HEK293 (cell line): ENCODE measurements around the gene PSMD7.

ENCODE experiments used
- CTCF ChIA-PET: fragments of 350-600 bp; formaldehyde crosslinking; extraction: SDS; loops from one replicate; lab custom pipeline; 2021; ENCODE audit warnings: antibody characterized with exemption; lab: Yijun Ruan, JAX
- POLR2A ChIA-PET: fragments of 300-600 bp; formaldehyde crosslinking; extraction: SDS; loops from one replicate; lab custom pipeline; 2020; ENCODE audit warnings: antibody characterized with exemption, inconsistent platforms; lab: Yijun Ruan, JAX
- H3K27ac ChIP-seq: fragments of 200-500 bp; sonication (Bioruptor generic); 2 replicates; pipeline ENCODE4 v1.5.1; 2014; ENCODE audit warnings: low read depth, low read length, control low read depth, inconsistent platforms; ENCODE audit errors: extremely low read depth
- H3K36me3 ChIP-seq, 2 experiments: fragments of 200-500 bp in 1 of 2; sonication (Bioruptor generic) in 1 of 2; 1 replicate in 1 of 2; 2 replicates in 1 of 2; pipeline ENCODE4 v1.5.1; 2014 to 2017; ENCODE audit warnings: inconsistent platforms in 2 of 2, low read length in 2 of 2; ENCODE audit not compliant: control insufficient read depth in 2 of 2, insufficient read depth in 1 of 2
- H3K4me1 ChIP-seq: fragments of 200-500 bp; sonication (Bioruptor generic); 2 replicates; pipeline ENCODE4 v1.5.1; 2014; ENCODE audit warnings: mild to moderate bottlenecking, low read length, inconsistent platforms; ENCODE audit not compliant: control insufficient read depth, insufficient read depth
- H3K4me3 ChIP-seq: 2 replicates; pipeline ENCODE4 v1.5.1; 2011; ENCODE audit warnings: low read depth, mild to moderate bottlenecking, control low read depth, low read length, moderate library complexity
- H3K9me3 ChIP-seq: fragments of 200-500 bp; sonication (Bioruptor generic); 2 replicates; pipeline ENCODE4 v1.5.1; 2014; ENCODE audit warnings: low read depth, low read length, inconsistent platforms; ENCODE audit not compliant: control insufficient read depth, insufficient read depth
- BCL11B ChIP-seq: fragments of 450-650 bp; formaldehyde crosslinking; IDR thresholded peaks from 2 replicates; pipeline ENCODE4 v1.5.1; 2016; ENCODE audit warnings: low read depth, missing biosample characterization, missing genetic modification characterization
- GFI1B ChIP-seq: fragments of 450-650 bp; formaldehyde crosslinking; IDR thresholded peaks from 2 replicates; pipeline ENCODE4 v1.5.1; 2016; ENCODE audit warnings: missing biosample characterization, missing genetic modification characterization
- SALL2 ChIP-seq: fragments of 450-650 bp; formaldehyde crosslinking; IDR thresholded peaks from 2 replicates; pipeline ENCODE4 v1.5.0; 2017; ENCODE audit warnings: missing biosample characterization, mild to moderate bottlenecking, missing genetic modification characterization, borderline replicate concordance
- SP2 ChIP-seq: fragments of 450-650 bp; formaldehyde crosslinking; IDR thresholded peaks from 2 replicates; pipeline ENCODE4 v1.5.1; 2016; ENCODE audit warnings: missing biosample characterization, missing genetic modification characterization
- ZBTB1 ChIP-seq: fragments of 450-650 bp; formaldehyde crosslinking; IDR thresholded peaks from 2 replicates; pipeline ENCODE4 v1.5.1; 2016; ENCODE audit warnings: missing biosample characterization, missing genetic modification characterization
- ZBTB7A ChIP-seq: fragments of 450-650 bp; formaldehyde crosslinking; IDR thresholded peaks from 2 replicates; pipeline ENCODE4 v1.5.1; 2016; ENCODE audit warnings: low read depth, missing biosample characterization, missing genetic modification characterization
- ZBTB8A ChIP-seq: fragments of 450-650 bp; formaldehyde crosslinking; IDR thresholded peaks from 2 replicates; pipeline ENCODE4 v1.5.1; 2016; ENCODE audit warnings: missing biosample characterization, missing genetic modification characterization
- ZNF174 ChIP-seq: fragments of 450-650 bp; formaldehyde crosslinking; IDR thresholded peaks from 2 replicates; pipeline ENCODE4 v1.5.0; 2017; ENCODE audit warnings: missing biosample characterization, mild to moderate bottlenecking, missing genetic modification characterization
- ZNF221 ChIP-seq: fragments of 450-650 bp; formaldehyde crosslinking; IDR thresholded peaks from 2 replicates; pipeline ENCODE4 v1.5.1; 2017; ENCODE audit warnings: missing biosample characterization, missing genetic modification characterization, borderline replicate concordance
- ZNF248 ChIP-seq: fragments of 450-650 bp; formaldehyde crosslinking; IDR thresholded peaks from 2 replicates; pipeline ENCODE4 v1.5.1; 2017; ENCODE audit warnings: missing biosample characterization, missing genetic modification characterization
- ZNF274 ChIP-seq, 2 experiments: fragments of 200-500 bp in 1 of 2; fragments of 450-650 bp in 1 of 2; sonication (Bioruptor generic) in 1 of 2; formaldehyde crosslinking in 1 of 2; IDR thresholded peaks; 2 replicates each; pipeline versions ENCODE4 v1.5.1 to v1.6.1; 2014 to 2016; ENCODE audit warnings: borderline replicate concordance in 1 of 2, inconsistent platforms in 1 of 2, low read length in 1 of 2, missing biosample characterization in 1 of 2, missing genetic modification characterization in 1 of 2
- ZNF362 ChIP-seq: fragments of 450-650 bp; formaldehyde crosslinking; IDR thresholded peaks from 2 replicates; pipeline ENCODE4 v1.5.1; 2016; ENCODE audit warnings: missing biosample characterization, missing genetic modification characterization
- ZNF398 ChIP-seq: fragments of 450-650 bp; formaldehyde crosslinking; IDR thresholded peaks from 2 replicates; pipeline ENCODE4 v1.5.1; 2017; ENCODE audit warnings: missing biosample characterization, missing genetic modification characterization
- ZNF521 ChIP-seq: fragments of 450-650 bp; formaldehyde crosslinking; IDR thresholded peaks from 2 replicates; pipeline ENCODE4 v1.5.1; 2017; ENCODE audit warnings: missing biosample characterization, mild to moderate bottlenecking, missing genetic modification characterization
- ZSCAN23 ChIP-seq: fragments of 450-650 bp; formaldehyde crosslinking; IDR thresholded peaks from 2 replicates; pipeline ENCODE4 v1.5.1; 2016; ENCODE audit warnings: missing biosample characterization, missing genetic modification characterization
- ZSCAN30 ChIP-seq: fragments of 450-650 bp; IDR thresholded peaks from 2 replicates; pipeline ENCODE4 v1.5.1; 2018; ENCODE audit warnings: missing biosample characterization, mild to moderate bottlenecking, missing genetic modification characterization, moderate library complexity
- TF ChIP-seq, protein P1 (sequence below): fragments of 450-650 bp; formaldehyde crosslinking; IDR thresholded peaks from 2 replicates; pipeline ENCODE4 v1.5.1; 2017; ENCODE audit warnings: missing biosample characterization, mild to moderate bottlenecking, missing genetic modification characterization, moderate library complexity
- TF ChIP-seq, protein P2 (sequence below): fragments of 450-650 bp; formaldehyde crosslinking; IDR thresholded peaks from 2 replicates; pipeline ENCODE4 v1.5.1; 2016; ENCODE audit warnings: missing biosample characterization, missing genetic modification characterization
- TF ChIP-seq, protein P3 (sequence below): fragments of 450-650 bp; IDR thresholded peaks from 2 replicates; pipeline ENCODE4 v1.5.1; 2018; ENCODE audit warnings: missing biosample characterization, missing genetic modification characterization

The PSMD7 gene

DNA sequence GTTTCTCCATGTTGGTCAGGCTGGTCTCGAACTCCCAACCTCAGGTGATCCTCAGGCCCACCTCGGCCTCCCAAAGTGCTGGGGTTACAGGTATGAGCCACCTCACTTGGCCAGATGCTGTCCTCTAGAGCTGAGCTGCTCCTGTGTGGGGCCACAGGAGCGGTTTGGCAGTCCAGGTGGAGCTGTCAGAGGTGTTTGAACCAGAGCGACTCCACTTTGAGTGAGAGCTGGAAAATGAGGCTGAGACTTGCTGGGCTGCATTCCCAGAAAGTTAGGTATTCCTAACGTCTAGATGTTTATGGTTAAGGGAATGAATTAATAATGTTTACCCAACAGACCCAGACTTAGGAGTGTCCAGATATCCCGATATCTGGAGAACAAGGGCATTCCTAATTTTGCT, 16.8 kb upstream of the PSMD7 start (continued):
- TF ChIP-seq ZSCAN23 (tag by site-specific recombination) (no peak), SALL2 (tag by site-specific recombination) (no peak), ZNF174 (tag by site-specific recombination) (no peak), ZNF521 (tag by site-specific recombination) (no peak)

GRCh38 chr16:74280448-74280847, 16.2 kb upstream of the PSMD7 start:
- Histone ChIP-seq H3K36me3 (no peaks in the 10 kb centered on the region), H3K4me3 (no peak overlapping the region), H3K9me3 (no peaks in the 10 kb centered on the region), H3K27ac (no peak overlapping the region), H3K4me1 (no peaks in the 10 kb centered on the region)
- POLR2A ChIA-PET, result no interaction called here
- CTCF ChIA-PET, result no interaction called here
- TF ChIP-seq SP2, result no peak
- TF ChIP-seq, protein P1, sequence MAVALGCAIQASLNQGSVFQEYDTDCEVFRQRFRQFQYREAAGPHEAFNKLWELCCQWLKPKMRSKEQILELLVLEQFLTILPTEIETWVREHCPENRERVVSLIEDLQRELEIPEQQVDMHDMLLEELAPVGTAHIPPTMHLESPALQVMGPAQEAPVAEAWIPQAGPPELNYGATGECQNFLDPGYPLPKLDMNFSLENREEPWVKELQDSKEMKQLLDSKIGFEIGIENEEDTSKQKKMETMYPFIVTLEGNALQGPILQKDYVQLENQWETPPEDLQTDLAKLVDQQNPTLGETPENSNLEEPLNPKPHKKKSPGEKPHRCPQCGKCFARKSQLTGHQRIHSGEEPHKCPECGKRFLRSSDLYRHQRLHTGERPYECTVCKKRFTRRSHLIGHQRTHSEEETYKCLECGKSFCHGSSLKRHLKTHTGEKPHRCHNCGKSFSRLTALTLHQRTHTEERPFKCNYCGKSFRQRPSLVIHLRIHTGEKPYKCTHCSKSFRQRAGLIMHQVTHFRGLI (tag by site-specific recombination), result no peak
- TF ChIP-seq ZNF362, result no peak
- no peak for TF ChIP-seq ZNF274 (IDR thresholded peaks at IDR 0.05; ENCODE audit: low read length)
- no peak for TF ChIP-seq ZNF274 (tag by site-specific recombination; IDR thresholded peaks at IDR 0.05; ENCODE audit: borderline replicate concordance)
- TF ChIP-seq ZBTB1 (tag by site-specific recombination), result no peak
- TF ChIP-seq ZBTB7A (tag by site-specific recombination), result no peak
- no peak for TF ChIP-seq ZNF398 (tag by site-specific recombination)
- TF ChIP-seq GFI1B (tag by site-specific recombination), result no peak
- TF ChIP-seq BCL11B (tag by site-specific recombination), result no peak
- no peak for TF ChIP-seq ZBTB8A (tag by site-specific recombination)
- TF ChIP-seq, protein P2, sequence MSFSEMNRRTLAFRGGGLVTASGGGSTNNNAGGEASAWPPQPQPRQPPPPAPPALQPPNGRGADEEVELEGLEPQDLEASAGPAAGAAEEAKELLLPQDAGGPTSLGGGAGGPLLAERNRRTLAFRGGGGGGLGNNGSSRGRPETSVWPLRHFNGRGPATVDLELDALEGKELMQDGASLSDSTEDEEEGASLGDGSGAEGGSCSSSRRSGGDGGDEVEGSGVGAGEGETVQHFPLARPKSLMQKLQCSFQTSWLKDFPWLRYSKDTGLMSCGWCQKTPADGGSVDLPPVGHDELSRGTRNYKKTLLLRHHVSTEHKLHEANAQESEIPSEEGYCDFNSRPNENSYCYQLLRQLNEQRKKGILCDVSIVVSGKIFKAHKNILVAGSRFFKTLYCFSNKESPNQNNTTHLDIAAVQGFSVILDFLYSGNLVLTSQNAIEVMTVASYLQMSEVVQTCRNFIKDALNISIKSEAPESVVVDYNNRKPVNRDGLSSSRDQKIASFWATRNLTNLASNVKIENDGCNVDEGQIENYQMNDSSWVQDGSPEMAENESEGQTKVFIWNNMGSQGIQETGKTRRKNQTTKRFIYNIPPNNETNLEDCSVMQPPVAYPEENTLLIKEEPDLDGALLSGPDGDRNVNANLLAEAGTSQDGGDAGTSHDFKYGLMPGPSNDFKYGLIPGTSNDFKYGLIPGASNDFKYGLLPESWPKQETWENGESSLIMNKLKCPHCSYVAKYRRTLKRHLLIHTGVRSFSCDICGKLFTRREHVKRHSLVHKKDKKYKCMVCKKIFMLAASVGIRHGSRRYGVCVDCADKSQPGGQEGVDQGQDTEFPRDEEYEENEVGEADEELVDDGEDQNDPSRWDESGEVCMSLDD, result no peak
- TF ChIP-seq ZNF248, result no peak
- no peak for TF ChIP-seq ZSCAN30

- no peak for TF ChIP-seq ZNF221 (tag by site-specific recombination)
- TF ChIP-seq, protein P3, sequence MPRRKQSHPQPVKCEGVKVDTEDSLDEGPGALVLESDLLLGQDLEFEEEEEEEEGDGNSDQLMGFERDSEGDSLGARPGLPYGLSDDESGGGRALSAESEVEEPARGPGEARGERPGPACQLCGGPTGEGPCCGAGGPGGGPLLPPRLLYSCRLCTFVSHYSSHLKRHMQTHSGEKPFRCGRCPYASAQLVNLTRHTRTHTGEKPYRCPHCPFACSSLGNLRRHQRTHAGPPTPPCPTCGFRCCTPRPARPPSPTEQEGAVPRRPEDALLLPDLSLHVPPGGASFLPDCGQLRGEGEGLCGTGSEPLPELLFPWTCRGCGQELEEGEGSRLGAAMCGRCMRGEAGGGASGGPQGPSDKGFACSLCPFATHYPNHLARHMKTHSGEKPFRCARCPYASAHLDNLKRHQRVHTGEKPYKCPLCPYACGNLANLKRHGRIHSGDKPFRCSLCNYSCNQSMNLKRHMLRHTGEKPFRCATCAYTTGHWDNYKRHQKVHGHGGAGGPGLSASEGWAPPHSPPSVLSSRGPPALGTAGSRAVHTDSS (tag by site-specific recombination), result no peak
- H3K4me1 ChIP-seq, result no peaks in the 10 kb centered on the region
- no peak overlapping the region for H3K27ac ChIP-seq
- H3K36me3 ChIP-seq, result no peaks in the 10 kb centered on the region
- H3K4me3 ChIP-seq, result no peak overlapping the region
- POLR2A ChIA-PET, result no interaction called here
- no peaks in the 10 kb centered on the region for H3K9me3 ChIP-seq
- CTCF ChIA-PET, result no interaction called here
Observed at GRCh38 chr16:74281300-74281699, 15.3 kb upstream of the PSMD7 start.
